GM21423 (cell line): ENCODE results near the gene OR51I1.

Source experiments
- ATAC-seq: cut with Tn5 transposase; IDR thresholded peaks from one replicate; pipeline ENCODE4 v1.9.1; 2021; ENCODE audit warnings: mild to moderate bottlenecking, moderate library complexity; ENCODE audit not compliant: unreplicated experiment

OR51I1 gene, protein sequence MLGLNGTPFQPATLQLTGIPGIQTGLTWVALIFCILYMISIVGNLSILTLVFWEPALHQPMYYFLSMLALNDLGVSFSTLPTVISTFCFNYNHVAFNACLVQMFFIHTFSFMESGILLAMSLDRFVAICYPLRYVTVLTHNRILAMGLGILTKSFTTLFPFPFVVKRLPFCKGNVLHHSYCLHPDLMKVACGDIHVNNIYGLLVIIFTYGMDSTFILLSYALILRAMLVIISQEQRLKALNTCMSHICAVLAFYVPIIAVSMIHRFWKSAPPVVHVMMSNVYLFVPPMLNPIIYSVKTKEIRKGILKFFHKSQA

DNA sequence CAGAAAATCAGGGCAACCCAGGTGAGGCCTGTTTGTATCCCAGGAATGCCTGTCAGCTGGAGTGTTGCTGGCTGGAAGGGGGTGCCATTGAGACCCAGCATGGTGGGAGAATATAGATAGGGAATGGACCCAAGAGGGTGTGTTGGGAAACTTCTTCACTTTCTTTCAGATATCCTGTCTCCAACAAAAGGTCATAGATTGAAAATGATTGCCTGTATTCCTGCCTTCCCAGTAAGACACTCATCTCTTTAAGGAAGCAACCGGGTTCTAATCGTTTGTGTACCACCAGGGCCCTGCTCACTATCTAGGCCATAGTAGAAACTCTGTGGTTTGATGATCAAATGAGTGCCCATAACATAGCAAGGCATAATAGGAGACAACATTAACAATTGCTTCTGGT, at the start of gene OR51I1:
Gene OR51I1, minus strand, starts transcription at position 101 of the 400 bp plus-strand sequence. Its CDS starts 0 bp downstream, at position 101.
- ATAC-seq, result no peak

DNA sequence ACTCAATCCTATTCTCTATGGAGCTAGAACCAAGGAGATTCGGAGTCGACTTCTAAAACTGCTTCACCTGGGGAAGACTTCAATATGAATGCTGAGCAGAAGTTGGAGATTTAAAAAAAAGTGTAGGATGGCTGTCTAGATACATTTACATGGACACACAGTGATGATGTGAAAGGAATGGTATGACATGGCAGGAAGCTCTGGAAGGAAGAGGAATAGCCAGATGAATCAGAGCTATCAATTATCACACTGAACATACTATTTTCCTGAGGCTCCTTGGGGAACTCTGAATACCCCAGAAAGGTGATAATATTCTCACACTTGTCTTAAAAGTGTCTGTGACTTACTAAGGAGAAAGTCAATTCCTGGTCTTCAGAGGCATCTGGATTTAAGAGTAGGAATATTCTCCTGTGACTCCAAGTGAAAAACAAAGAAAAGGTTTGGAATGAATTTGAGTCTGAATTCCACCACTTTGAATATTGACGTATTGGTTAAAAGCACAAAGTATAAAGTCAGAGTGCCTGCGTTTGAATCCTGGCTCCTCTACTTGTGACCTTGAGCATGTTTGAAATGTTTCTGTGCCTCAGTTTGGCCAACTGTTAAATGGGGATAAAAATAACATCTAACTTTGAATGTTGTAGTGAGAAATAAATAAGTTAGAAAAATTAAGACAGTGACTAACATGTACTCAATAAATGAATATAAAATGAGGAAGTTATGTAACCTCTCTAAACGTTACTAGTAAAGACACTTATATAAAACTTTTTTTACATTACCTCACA, 48.5 kb upstream of the OR51I1 start:
- no peak for ATAC-seq

DNA sequence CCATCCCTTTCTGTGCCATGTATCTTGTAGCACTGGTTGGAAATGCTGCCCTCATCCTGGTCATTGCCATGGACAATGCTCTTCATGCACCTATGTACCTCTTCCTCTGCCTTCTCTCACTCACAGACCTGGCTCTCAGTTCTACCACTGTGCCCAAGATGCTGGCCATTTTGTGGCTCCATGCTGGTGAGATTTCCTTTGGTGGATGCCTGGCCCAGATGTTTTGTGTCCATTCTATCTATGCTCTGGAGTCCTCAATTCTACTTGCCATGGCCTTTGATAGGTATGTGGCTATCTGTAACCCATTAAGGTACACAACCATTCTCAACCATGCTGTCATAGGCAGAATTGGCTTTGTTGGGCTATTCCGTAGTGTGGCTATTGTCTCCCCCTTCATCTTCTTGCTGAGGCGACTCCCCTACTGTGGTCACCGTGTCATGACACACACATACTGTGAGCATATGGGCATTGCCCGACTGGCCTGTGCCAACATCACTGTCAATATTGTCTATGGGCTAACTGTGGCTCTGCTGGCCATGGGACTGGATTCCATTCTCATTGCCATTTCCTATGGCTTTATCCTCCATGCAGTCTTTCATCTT, 47.6 kb upstream of the OR51I1 start:
- no peak for ATAC-seq

DNA sequence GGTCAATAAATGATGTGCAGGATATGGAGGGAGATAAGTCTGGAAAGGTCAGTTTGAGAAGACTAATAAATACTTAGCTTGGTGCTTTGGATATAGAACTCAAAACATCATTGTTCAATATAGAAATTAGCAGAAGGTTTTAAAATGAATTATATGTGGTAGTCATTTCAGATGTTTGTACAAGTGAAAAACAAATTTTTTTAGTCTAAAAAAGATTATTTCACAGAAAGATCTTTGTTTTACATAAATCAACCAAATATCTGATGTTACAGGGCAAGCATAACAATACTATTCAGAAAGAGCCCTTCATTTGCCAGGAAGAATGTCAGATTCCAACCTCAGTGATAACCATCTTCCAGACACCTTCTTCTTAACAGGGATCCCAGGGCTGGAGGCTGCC, 47.1 kb upstream of the OR51I1 start, which contains the start of gene OR52D1:
Gene OR52D1, plus strand, starts transcription at position 301 of the 400 bp plus-strand sequence. Its CDS starts 22 bp downstream, at position 323.
- no peak for ATAC-seq

DNA sequence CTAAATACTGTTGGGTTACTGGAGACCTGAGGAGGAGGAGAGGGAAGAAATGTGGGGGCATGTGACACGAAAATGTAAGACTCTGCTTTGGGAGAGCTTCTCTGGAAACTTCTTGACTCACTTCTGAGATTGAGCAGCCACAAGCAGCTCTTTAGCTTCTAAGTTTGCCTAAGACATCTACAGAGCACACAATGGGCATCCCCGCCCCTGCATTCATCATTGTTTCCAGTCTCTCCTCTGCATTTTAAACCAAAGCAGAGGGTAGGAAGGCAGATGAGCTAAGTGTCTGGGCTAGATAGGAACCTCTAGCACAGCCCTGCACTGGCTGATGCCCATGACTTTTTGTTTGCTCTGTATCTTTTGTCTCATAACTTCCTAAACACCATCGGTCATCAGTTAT, 45.1 kb upstream of the OR51I1 start:
- ATAC-seq, result no peak

DNA sequence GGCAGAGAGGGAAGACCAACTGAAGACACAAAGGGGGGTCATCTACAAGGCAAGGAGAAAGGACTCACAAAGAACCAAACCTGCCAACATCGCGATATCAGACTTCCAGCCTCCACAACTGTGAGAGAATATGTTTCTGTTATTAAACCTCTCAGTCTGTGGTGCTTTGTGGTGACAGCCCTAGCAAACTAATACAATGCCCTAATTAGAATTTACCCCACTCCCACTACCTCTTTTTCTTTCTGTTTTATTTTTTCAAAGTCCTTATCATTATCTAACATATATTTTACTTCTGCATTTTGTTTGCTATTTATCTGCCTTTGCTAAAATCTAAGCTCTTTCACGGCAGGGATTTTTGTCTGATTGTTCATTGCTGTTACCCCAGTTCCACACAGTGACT, 44.7 kb upstream of the OR51I1 start:
- no peak for ATAC-seq

DNA sequence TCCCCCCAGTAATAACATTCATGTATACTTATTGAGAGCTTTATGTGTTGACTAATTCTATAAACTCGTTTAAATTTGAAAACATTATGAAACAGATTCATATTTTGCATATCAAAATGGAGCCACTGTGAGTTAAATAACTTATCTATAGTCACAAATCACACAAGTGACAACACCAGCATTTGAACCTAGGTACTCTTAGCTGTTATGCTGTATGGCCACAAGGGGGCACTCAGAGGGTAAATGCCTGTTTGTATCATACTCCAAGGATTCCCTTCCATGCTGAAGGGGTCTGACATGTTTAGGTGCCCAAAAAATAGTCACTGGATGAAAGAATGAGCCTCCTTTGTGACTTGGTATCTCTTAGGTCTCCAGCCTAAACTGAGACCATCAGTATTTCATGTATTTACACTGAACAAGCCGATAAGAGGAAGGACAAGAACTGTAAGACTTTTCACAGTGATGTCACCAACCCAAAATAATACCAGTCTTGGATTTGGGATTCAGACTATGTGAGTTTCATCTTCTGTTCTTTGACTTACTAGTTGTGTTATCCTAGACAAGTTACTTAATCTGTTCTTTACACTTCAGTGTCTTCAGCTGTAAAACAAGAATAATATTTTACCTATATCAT, 35.0 kb upstream of the OR51I1 start:
- ATAC-seq, result peak; percentile 84

DNA sequence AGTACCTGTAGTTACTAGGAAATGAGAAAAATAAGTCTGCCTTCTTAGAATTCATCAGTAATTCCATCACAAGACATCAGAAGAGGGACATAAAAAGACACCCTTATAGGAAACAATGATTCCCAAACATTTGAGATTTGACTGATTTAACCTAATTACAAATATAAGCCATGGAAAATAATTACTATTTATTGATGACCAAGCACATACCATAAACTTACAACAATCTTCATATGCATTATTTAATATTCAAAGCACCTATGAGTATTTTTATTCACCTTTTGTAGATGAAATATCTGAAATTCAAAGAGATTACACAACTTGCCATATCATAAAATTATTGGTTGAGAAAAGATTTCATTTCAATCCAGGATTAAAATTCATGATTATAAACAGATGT, 32.6 kb upstream of the OR51I1 start:
- ATAC-seq, result no peak

DNA sequence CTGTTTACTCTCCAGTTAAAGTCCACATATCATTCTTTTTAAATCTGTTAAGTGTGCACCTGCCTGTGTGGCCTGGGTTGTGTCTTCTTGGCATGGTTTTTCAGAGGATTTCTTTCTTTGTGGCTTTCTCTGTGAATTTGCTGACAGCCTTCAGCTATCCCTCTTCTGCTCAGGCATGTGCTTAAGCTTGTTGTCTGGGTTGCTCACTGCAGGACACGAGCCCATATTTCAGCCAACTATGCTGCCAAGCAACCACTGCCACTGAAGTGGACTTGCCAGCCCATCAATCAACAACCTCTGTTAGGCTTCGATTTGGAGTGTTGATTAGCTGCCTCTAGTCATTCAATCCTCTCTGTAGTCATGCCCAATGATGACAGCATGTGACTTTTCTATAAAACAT, 26.2 kb upstream of the OR51I1 start:
- no peak for ATAC-seq

DNA sequence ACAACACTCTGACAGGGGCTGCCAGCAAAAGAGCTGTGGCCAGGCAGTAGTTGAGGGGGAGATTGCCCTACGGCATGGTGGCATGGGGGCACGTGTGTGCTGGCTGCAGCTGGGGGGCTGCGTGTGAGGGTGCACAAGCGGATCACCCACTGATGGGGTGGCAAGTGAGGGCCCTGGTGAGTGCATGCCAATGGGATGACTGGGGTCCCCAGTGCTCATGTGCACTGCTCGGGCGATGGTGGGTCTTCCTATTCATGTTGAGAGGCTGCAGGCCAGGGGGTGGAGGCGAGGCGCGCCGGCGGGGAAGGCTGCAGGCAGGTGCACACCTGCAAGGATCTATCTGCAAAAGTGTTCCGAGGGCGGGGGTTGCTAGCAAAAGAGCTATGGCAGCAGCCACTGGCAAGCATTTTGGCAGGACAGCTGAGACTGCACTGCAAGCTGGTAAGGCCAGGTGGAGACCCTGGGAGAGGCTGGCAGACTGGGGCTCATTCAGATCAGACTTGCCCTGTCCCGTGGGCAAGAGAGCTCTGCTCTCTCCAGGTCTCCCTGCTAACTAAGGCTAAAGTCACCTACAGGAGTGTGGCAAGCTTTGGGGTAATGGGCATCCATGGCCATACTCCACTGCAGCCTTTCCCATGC, 19.8 kb upstream of the OR51I1 start:
- no peak for ATAC-seq

DNA sequence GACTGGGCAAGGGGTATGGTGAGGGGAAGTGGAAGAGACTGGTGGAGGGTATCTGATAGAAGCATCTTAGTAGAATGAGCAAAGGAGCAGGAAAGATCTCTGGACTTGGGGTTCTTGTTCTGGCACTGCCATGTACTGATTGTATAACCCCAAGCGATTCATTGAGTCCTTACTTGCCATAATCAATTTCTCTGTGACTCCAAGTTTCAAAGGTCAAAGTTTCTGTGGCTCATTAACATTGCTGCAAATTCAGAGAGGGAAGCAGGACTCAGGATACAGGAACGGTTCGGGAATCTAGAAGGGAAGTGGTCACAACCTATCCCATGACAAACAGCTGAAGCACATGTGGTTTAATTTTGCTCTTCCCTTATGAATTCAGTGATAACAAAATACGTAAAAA, 8.1 kb upstream of the OR51I1 start:
- no peak for ATAC-seq

DNA sequence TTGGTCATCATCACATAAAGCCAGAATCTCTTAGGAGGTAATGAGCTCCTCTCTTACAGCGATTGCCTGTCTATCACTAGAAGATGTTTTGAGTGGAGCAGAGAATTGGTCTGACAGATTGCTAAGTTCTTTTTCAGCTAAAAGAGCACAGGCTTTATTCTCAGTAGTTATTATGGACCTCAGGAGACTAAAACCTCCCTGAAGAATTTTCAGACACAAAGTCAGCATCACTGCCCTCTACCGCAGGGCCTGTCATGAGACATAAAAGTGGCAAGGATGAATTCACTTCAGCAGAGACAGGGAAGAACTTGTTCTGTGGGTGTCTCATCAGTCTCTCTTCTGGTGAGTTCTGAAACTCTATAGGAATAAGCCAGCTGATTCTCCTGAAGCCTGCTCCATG, 7.7 kb upstream of the OR51I1 start, which contains the start of gene OR51I2:
Gene OR51I2, plus strand, starts transcription at position 301 of the 400 bp plus-strand sequence. CDS start 4,166 bp downstream, outside the sequence.
- no peak for ATAC-seq

DNA sequence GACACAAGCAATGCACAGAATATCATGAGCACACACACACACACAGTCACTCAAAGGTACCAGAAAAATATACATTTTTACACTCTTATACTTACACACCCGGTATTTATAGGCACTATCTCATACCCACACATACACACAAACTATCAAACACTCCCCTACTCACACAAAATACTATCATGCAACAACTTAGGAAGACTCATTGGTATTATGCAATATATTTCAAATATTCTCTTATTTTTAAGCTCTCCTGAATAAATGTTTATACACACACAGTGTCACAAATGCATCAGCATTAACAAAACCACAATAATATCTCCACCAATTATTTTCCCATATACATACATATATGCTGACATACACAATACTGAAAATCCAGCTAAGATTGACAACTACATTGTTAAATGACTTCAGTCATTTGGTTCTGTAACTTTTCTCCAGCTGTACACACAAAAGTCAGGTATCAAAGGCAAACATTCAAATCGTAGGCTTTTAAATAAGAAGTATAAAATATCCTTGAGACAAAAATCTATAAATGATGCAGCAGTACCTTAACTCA, 2.6 kb upstream of the OR51I1 start:
- ATAC-seq, result no peak

DNA sequence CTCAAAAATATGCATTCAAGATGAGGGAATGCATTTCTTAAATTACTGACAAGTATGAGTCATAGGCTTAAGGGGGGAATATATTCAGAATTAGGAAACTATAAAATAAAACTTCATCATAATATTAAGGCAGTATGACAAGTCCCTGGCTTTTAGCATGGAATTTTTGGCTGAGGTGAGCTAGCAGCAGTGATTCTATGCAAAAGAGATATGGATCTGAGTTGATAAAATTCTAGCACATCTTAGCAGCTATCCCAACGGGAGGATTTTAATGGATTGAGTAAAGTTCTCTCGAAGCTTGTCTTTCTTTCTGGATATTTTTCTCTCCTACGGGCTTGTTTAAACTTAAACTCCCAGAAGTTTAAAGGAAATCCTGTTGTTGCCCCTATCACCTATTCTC, 18.2 kb downstream of the OR51I1 start:
- no peak for ATAC-seq

DNA sequence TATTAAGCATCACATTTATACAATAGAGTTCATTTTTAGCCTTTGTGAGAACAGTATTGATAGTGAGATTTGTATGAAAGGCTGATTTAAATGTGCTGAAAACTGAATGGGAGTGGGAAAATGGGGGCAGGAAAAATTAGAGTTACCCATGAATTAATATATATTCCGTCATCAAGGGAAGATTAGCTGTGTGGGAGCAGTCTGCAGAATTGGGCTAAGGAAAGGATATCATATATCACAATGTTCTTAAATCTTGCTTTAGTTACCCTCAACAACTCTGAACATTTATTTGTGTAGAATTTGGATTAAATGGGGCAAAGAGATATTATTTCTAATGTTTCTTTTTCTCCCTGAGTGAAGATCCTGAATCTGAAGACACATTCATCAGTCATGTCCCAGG, 19.5 kb downstream of the OR51I1 start, which contains the start of gene OR51Q1:
Gene OR51Q1, plus strand, starts transcription at position 301 of the 400 bp plus-strand sequence. Its CDS starts 90 bp downstream, at position 391.
- ATAC-seq, result no peak

DNA sequence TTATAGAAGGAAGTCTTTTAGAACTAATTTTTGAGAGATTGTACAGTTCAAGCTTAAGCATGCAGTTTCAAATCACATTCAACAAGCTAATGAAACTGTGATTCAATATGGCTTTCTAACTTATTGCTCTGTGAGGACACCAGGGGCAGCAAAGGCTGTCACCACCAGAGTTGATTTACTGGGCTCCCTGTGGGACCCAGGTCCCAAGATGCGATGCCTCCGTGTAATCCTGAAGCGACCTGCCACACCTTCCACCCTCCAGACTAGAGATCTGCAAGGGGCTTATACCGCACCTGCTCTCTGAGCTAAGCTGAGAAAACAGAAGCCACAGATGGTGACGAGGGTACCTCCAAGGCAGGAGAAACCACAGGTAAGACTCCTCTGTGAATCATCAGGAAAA, 20.3 kb downstream of the OR51I1 start:
- no peak for ATAC-seq

DNA sequence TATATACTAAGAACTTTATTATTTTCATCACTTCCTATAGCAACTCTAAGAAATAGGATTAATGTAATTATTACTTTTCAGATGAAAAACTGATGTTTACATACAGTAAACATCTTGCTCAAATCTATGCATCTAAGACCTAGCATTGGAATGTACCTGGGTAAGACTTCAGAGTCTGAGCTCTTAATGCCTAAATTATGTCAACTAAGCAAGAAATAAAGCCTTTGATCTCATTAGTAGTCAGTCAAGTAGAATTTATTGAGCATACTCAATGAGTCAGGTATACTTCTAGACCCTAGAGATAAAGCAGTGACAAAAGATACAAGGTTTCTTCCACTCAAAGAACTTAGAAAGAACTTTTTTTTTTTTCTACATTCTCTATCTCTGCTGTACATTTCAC, 36.1 kb downstream of the OR51I1 start:
- no peak for ATAC-seq

DNA sequence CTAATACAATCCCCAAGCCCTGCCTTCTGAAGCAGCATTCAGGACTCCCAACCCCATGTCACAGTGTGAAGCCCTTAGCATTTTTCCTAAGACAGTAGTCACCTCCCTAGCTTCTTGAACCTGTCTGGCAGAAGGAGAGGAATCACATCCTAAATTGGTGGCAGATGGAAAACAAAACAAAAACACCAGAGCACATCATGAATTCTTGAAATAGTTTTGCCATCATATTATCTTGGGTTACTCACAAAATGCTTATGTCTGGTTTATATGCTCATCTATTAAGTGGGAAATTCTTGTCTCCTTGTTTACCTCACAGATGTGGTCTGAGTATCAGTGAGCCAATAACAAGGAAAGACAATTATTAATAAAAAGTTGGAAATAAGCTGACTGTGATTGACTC, 42.4 kb downstream of the OR51I1 start:
- ATAC-seq, result no peak

DNA sequence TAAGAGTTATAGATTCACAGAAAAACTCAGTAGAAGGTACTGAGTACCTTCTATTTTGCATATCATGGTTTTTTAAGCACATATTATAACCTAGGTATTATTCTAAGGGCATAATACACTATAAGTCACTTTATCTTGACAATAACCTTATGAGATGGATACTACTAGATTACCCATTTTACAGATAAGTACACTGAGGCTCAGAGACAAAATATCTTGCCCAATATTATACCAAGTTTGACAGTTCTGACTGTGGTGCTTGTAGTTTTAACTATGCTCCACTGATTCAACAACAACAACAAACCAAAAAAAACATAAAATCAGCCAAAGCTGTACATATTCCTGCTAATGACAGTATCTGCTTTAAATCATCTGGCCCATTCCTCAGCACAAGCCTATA, 47.2 kb downstream of the OR51I1 start:
- ATAC-seq, result no peak
